Pancreas (tissue), 10 donors: ENCODE measurements around the gene AKAP1. TPM values are rescaled to one million over a fixed set of nuclear protein-coding genes. Genes with fewer than 3 reads are reported as not detected.

ENCODE experiments used
- ATAC-seq, 4 donors: fragments of 200-7000 bp; cut with Tn5 transposase; one replicate each; pipeline versions ENCODE4 v1.8.0 to v1.9.1; 2020; ENCODE audit warnings: mild to moderate bottlenecking in 4 of 4, moderate library complexity in 4 of 4
- DNase-seq, 6 donors: peaks; one replicate each; pipeline ENCODE4 v3.0.0-alpha.2; 2020
- FAIRE-seq: peaks from 2 replicates; lab custom pipeline; 2012; peaks lifted over from hg19 to GRCh38; lab: Jason Lieb, UNC
- H3K27ac ChIP-seq, 4 donors: fragments of 200-600 bp; sonication (generic); 1 replicate in 3 of 4; 2 replicates in 1 of 4; pipeline versions ENCODE4 v1.5.0 to v1.8.0; 2020
- H3K27me3 ChIP-seq, 4 donors: fragments of 200-600 bp; one replicate each; pipeline ENCODE4 v1.8.0; 2021
- H3K36me3 ChIP-seq, 3 donors: fragments of 200-600 bp; sonication (generic) in 1 of 3; one replicate each; pipeline versions ENCODE4 v1.5.0 to v1.8.0; 2020 to 2021
- H3K4me1 ChIP-seq, 3 donors: fragments of 200-600 bp; one replicate each; pipeline ENCODE4 v1.8.0; 2021
- H3K4me3 ChIP-seq, 4 donors: fragments of 200-600 bp; sonication (generic) in 2 of 4; one replicate each; pipeline versions ENCODE4 v1.5.0 to v1.8.0; 2020 to 2021
- H3K9me3 ChIP-seq, 4 donors: fragments of 200-600 bp; one replicate each; pipeline ENCODE4 v1.8.0; 2021
- WGBS, 2 donors: extraction: QIAGEN DNeasy Blood & Tissue Kit; methylation state at CpG; one replicate each; pipeline ENCODE4 v1.1.7; 2013; 5-methylcytosine and 5-hydroxymethylcytosine counted together
- intact Hi-C, 3 donors: fragments of 100-400 bp; cut with DNase I; formaldehyde crosslinking; loops; one replicate each; pipeline versions ENCODE4 v1.11.1 to v1.14.2; 2022
- polyA plus RNA-seq, 2 donors: library from polyadenylated mRNA; stranded (reverse); fragments of 200-250 nt; gene quantifications; one replicate each; pipeline ENCODE4 v1.2.3, GENCODE V29; 2013
- total RNA-seq, 6 donors: library from RNA; stranded (reverse); fragmentation: NEBNext Ultra II Directional in 4 of 6; extraction: Animal tissue kit (Norgen Biotek cat#: 25700) in 4 of 6; gene quantifications; one replicate each; pipeline versions ENCODE4 v1.2.1 to v1.2.4, GENCODE V29; 2021 to 2023
- TF ChIP-seq, protein P1 (sequence below), 4 donors: fragments of 200-600 bp; sonication (generic) in 3 of 4; IDR thresholded peaks; one replicate each; pipeline versions ENCODE4 v1.5.0 to v1.8.0; 2021; ENCODE audit warnings: antibody characterized with exemption in 4 of 4
- donor health status: healthy with polysubstance abuse.
- donor health status: DM: no; HTN: no; CAD: no; lungs with moderate emphysema.
- donor health status: DM: no; HTN: no; CAD: no.
- donor health status: control.
- donor health status: control.
- donor health status: Bipolar disorder and iron deficiency.
- donor health status: DM: yes; HTN: yes; CAD: no.
- donor health status: DM: no; HTN: no; CAD: no.
- donor health status: DM: no; HTN: no; CAD: no.
- donor health status: DM: yes; HTN: yes; CAD: no.

AKAP1 gene
- total and polyA plus RNA-seq, 8 donors = 9.8 to 23.8 (median 15.3) TPM

DNA sequence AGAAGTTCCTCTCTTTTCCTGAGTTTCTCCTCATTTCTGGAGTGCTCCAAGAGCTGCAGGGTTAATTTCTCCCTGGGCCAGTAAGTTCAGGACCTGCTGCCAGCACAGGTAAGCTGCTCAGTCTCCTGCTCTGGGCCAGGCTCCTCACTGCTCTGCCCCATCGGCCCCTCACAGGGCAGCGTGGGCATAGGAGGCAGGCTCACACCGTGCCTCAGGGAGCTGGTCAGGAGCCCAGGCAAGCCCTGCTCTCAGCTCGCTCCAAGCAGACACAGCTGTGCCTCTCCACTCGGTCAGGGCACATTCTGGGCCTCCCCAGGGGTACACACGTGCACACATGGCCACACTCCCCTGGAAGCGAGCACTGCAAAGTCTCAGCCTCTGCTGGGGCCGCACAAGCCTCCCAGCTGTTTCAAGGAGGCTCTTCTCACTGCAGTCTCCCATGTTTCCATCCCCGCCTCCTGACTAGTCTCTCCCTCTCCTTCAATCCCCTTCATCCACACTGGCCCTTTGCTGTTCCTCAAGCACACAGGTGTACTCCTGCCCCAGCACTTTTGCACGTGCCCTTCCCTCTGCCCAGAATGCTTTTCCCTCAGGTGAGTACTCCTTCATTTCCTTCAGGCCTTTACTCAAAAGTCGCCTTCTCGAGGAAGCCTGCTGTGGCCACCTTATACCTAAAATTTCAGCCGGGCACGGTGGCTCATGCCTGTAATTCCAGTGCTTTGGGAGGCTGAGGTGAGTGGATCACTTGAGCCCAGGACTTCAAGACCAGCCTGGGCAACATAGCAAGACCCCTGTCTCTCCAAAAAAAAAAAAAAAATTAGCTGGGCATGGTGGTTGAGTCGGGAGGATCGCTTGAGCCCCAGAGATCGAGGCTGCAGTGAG is 53.2 kb downstream of the AKAP1 start:
- Histone ChIP-seq H3K4me1 (no peaks in the 10 kb centered on the region), H3K9me3 (no peaks in the 10 kb centered on the region), H3K4me3 (no peak overlapping the region), H3K36me3 (no peaks in the 10 kb centered on the region), H3K27me3 (no peaks in the 10 kb centered on the region), H3K27ac (no peak overlapping the region)
- intact Hi-C loops = loop anchor here in 1 of 3 donors (10.0 kb wide), 1 partner anchor 977 kb away; no protein-coding TSS in a partner anchor
- TF ChIP-seq, protein P1, sequence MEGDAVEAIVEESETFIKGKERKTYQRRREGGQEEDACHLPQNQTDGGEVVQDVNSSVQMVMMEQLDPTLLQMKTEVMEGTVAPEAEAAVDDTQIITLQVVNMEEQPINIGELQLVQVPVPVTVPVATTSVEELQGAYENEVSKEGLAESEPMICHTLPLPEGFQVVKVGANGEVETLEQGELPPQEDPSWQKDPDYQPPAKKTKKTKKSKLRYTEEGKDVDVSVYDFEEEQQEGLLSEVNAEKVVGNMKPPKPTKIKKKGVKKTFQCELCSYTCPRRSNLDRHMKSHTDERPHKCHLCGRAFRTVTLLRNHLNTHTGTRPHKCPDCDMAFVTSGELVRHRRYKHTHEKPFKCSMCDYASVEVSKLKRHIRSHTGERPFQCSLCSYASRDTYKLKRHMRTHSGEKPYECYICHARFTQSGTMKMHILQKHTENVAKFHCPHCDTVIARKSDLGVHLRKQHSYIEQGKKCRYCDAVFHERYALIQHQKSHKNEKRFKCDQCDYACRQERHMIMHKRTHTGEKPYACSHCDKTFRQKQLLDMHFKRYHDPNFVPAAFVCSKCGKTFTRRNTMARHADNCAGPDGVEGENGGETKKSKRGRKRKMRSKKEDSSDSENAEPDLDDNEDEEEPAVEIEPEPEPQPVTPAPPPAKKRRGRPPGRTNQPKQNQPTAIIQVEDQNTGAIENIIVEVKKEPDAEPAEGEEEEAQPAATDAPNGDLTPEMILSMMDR (IDR thresholded peaks at IDR 0.05) = no peak
- WGBS, 2 donors = 81 to 85% methylated on average over 17 of the region's 17 CpGs
- FAIRE-seq = no peak
- no peak for DNase-seq
- no peak for ATAC-seq

DNA sequence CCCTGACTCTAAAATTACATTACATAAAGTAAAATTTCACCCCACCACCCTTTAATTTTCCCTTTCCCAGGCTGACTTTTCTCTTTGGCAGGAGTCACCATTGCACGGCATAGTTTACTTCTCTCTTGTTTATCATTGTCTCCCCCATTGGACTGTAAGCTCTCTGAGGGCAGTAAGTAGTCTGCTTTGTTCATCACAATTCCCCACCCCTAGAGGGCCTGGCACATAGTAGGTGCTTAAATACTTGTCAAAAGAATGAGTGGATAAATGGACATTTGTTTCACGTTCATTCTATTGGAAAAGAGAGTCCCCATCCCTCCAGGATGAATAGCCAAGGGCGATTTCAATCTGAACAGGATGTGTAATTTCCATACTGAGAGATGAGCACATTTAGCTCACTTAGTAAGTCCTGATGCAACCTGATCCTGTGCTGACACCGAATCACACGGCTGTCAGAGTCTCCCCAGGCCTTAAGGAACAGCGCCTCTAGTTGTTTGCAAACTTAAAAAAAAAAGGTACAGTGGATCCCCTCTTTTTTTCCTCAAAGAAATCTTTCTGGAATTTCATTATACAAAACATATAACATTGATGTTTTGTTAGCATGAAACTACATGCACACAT is 54.0 kb downstream of the AKAP1 start:
- FAIRE-seq (no peak), ATAC-seq (no peak)

DNA sequence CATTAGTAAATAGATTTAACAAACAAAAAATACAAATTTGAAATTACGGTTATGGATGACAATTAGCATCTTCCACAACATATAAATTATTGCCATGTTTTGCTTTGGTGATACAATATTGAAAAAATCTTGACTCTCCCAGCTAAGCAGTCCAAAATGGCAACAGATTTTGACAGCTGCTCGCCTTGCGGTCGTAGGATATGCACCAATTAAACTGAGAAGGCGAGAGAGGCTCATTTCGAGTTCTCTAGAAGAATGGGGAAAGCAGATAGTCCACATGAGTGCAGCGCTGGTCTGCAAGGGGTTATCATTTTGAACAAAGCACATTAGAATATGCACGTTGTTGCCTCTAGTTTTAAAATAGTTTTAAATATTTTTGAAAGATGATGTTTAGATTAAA is 55.3 kb downstream of the AKAP1 start:
- no peak overlapping the region for H3K4me3 ChIP-seq
- FAIRE-seq (no peak), ATAC-seq (no peak), DNase-seq (no peak)
- H3K9me3 ChIP-seq = no peaks in the 10 kb centered on the region
- intact Hi-C loops = no loop called here
- no peaks in the 10 kb centered on the region for H3K4me1 ChIP-seq
- TF ChIP-seq, protein P1 (IDR thresholded peaks at IDR 0.05) = no peak
- no peaks in the 10 kb centered on the region for H3K36me3 ChIP-seq
- WGBS, 2 donors = 70 to 80% methylated on average over 8 of the region's 8 CpGs
- H3K27me3 ChIP-seq = no peaks in the 10 kb centered on the region
- H3K27ac ChIP-seq = no peak overlapping the region

More for the DNA sequence above, 54.0 kb downstream of the AKAP1 start:
- no peak overlapping the region for H3K27ac ChIP-seq
- no peaks in the 10 kb centered on the region for H3K27me3 ChIP-seq
- DNase-seq = no peak
- TF ChIP-seq, protein P1 (IDR thresholded peaks at IDR 0.05) = no peak
- no peak overlapping the region for H3K4me3 ChIP-seq
- no peaks in the 10 kb centered on the region for H3K9me3 ChIP-seq
- no peaks in the 10 kb centered on the region for H3K4me1 ChIP-seq
- H3K36me3 ChIP-seq = no peaks in the 10 kb centered on the region
- intact Hi-C loops = loop anchor here in 1 of 3 donors (10.0 kb wide), 1 partner anchor 976 kb away; no protein-coding TSS in a partner anchor
- 70 to 77% methylated on average over 6 of the region's 6 CpGs for WGBS, 2 donors

GRCh38 chr17:57142925-57143324 is 57.9 kb downstream of the AKAP1 start:
- Histone ChIP-seq H3K4me3 (no peak overlapping the region), H3K27ac (no peak overlapping the region), H3K27me3 (no peaks in the 10 kb centered on the region), H3K9me3 (no peaks in the 10 kb centered on the region), H3K4me1 (no peaks in the 10 kb centered on the region), H3K36me3 (no peaks in the 10 kb centered on the region)
- no peak for FAIRE-seq
- WGBS, 2 donors = 35 to 43% methylated on average over 4 of the region's 4 CpGs
- ATAC-seq = peak in 1 of 4 donors; percentile 68
- TF ChIP-seq, protein P1 (IDR thresholded peaks at IDR 0.05) = no peak
- no peak for DNase-seq
- intact Hi-C loops = no loop called here
